HCT116 (cell line): ENCODE measurements around the gene SIAE. TPM values are rescaled to one million over a fixed set of nuclear protein-coding genes. Genes with fewer than 3 reads are reported as not detected.
"Not testable (repeated sequence)": the region's sequence is repeated elsewhere in the genome, so short reads cannot be mapped to it uniquely, and the experiment has no call there.

Experiments
- ATAC-seq: fragments of 200-7000 bp; cut with Tn5 transposase; 2 replicates; pipeline ENCODE4 v1.9.1; 2020; ENCODE audit warnings: mild to moderate bottlenecking, moderate library complexity
- BruUV-seq: library from RNA; stranded (reverse); fragments of 400-500 nt; replicated peaks from 2 replicates; lab custom pipeline; 2021; lab: Mats Ljungman, UMichigan
- CTCF ChIA-PET: fragments of 300-600 bp; sonication (Branson Sonifier 250); formaldehyde crosslinking; loops from one replicate; lab custom pipeline; 2021; ENCODE audit warnings: antibody characterized with exemption; lab: Charles Lee
- POLR2A ChIA-PET: fragments of 300-600, 350-600 bp; sonication (Branson Sonifier 250); formaldehyde crosslinking; loops from one replicate; lab custom pipeline; 2021; ENCODE audit warnings: antibody characterized with exemption; lab: Charles Lee
- RAD21 ChIA-PET, 2 experiments: fragments of 300-600 bp; sonication (Branson Sonifier 250); formaldehyde crosslinking; loops; one replicate each; lab custom pipeline; 2023; ENCODE audit warnings: low total read pairs in 2 of 2; ENCODE audit not compliant: uncharacterized antibody in 2 of 2, unreplicated experiment in 2 of 2, low non-redundant PET in 1 of 2; lab: Charles Lee
- DNase-seq: peaks from one replicate; pipeline ENCODE4 v3.0.0-alpha.2; 2010; ENCODE audit warnings: low read depth, low spot score
- H2AFZ ChIP-seq: fragments of 200-600 bp; shearing (Covaris generic), sonication (generic); 2 replicates; pipeline ENCODE4 v1.6.1; 2017; ENCODE audit warnings: low read depth, mixed run types, mixed read lengths, antibody characterized with exemption, low read length; ENCODE audit not compliant: poor library complexity, severe bottlenecking
- H3K27ac ChIP-seq: 2 replicates; pipeline ENCODE4 v1.5.1; 2012; ENCODE audit warnings: low read depth, low read length
- H3K27me3 ChIP-seq: fragments of 200-600 bp; sonication (generic); 2 replicates; pipeline ENCODE4 v1.6.1; 2016; ENCODE audit warnings: mixed run types, low read length, mixed read lengths; ENCODE audit not compliant: insufficient read depth
- H3K36me3 ChIP-seq, 2 experiments: fragments of 200-500 bp in 1 of 2; fragments of 200-600 bp in 1 of 2; sonication (Bioruptor generic) in 1 of 2; sonication (generic) in 1 of 2; 2 replicates each; pipeline versions ENCODE4 v1.5.1 to v1.6.1; 2014 to 2016; ENCODE audit warnings: low read length in 2 of 2, inconsistent platforms in 1 of 2, mixed read lengths in 1 of 2, mixed run types in 1 of 2; ENCODE audit not compliant: insufficient read depth in 2 of 2, control insufficient read depth in 1 of 2
- H3K4me1 ChIP-seq, 2 experiments: fragments of 200-600 bp in 1 of 2; sonication (generic) in 1 of 2; 2 replicates each; pipeline versions ENCODE4 v1.5.1 to v1.6.1; 2012 to 2017; ENCODE audit warnings: low read length in 2 of 2, inconsistent platforms in 1 of 2, mild to moderate bottlenecking in 1 of 2, mixed read lengths in 1 of 2, mixed run types in 1 of 2, moderate library complexity in 1 of 2; ENCODE audit not compliant: insufficient read depth in 2 of 2, control insufficient read depth in 1 of 2
- H3K4me2 ChIP-seq: fragments of 200-600 bp; sonication (generic); 2 replicates; pipeline ENCODE4 v1.6.1; 2017; ENCODE audit warnings: mixed run types, low read length, mixed read lengths
- H3K4me3 ChIP-seq, 2 experiments: fragments of 200-600 bp in 1 of 2; sonication (generic) in 1 of 2; replicated peaks in 1 of 2; 2 replicates each; pipeline ENCODE4 v1.5.1; 2011 to 2016; ENCODE audit warnings: low read length in 2 of 2, control low read depth in 1 of 2, low read depth in 1 of 2, mild to moderate bottlenecking in 1 of 2, mixed read lengths in 1 of 2, mixed run types in 1 of 2
- H3K79me2 ChIP-seq: fragments of 200-600 bp; sonication (generic); 2 replicates; pipeline ENCODE4 v1.6.1; 2017; ENCODE audit warnings: mild to moderate bottlenecking, mixed run types, low read length, moderate library complexity, mixed read lengths; ENCODE audit not compliant: insufficient read depth
- H3K9ac ChIP-seq: fragments of 200-600 bp; sonication (generic); 2 replicates; pipeline ENCODE4 v1.6.1; 2016; ENCODE audit warnings: low read length, mixed read lengths
- H3K9me2 ChIP-seq: fragments of 200-600 bp; sonication (generic), shearing (Covaris generic); 2 replicates; pipeline ENCODE4 v1.6.1; 2017; ENCODE audit warnings: mixed run types, mild to moderate bottlenecking, moderate library complexity; ENCODE audit not compliant: insufficient read depth
- H3K9me3 ChIP-seq, 2 experiments: fragments of 200-500 bp in 1 of 2; fragments of 200-600 bp in 1 of 2; sonication (Bioruptor generic) in 1 of 2; sonication (generic) in 1 of 2; 2 replicates each; pipeline ENCODE4 v1.6.1; 2014 to 2017; ENCODE audit warnings: low read length in 2 of 2, mixed read lengths in 2 of 2, inconsistent platforms in 1 of 2, low read depth in 1 of 2, mild to moderate bottlenecking in 1 of 2, mixed run types in 1 of 2, moderate library complexity in 1 of 2; ENCODE audit not compliant: control insufficient read depth in 1 of 2, insufficient read depth in 1 of 2
- H4K20me1 ChIP-seq: fragments of 200-600 bp; sonication (generic), shearing (Covaris generic); 2 replicates; pipeline ENCODE4 v1.6.1; 2017; ENCODE audit warnings: mixed run types, mild to moderate bottlenecking, moderate library complexity; ENCODE audit not compliant: insufficient read depth
- ATF3 ChIP-seq: IDR thresholded peaks from 2 replicates; pipeline ENCODE4 v1.6.1; 2012
- CBX3 ChIP-seq: IDR thresholded peaks from 2 replicates; pipeline ENCODE4 v1.6.1; 2012; ENCODE audit warnings: low read depth
- EGR1 ChIP-seq: IDR thresholded peaks from 2 replicates; pipeline ENCODE4 v1.6.1; 2012; ENCODE audit warnings: low read depth
- EZH2 ChIP-seq: fragments of 200-600 bp; sonication (generic); IDR thresholded peaks from 2 replicates; pipeline ENCODE4 v1.6.1; 2017; ENCODE audit warnings: antibody characterized with exemption, mixed run types
- EZH2phosphoT487 ChIP-seq: fragments of 200-600 bp; IDR thresholded peaks from 2 replicates; pipeline ENCODE4 v1.6.1; 2018; ENCODE audit warnings: antibody characterized with exemption, borderline replicate concordance
- JUND ChIP-seq: IDR thresholded peaks from 2 replicates; pipeline ENCODE4 v1.6.1; 2012
- MAX ChIP-seq: IDR thresholded peaks from 2 replicates; pipeline ENCODE4 v1.6.1; 2012
- POLR2AphosphoS5 ChIP-seq: IDR thresholded peaks from 2 replicates; pipeline ENCODE4 v1.6.1; 2011; ENCODE audit warnings: mild to moderate bottlenecking, low read depth, low read length, moderate library complexity
- RAD21 ChIP-seq: IDR thresholded peaks from 2 replicates; pipeline ENCODE4 v1.6.1; 2012; ENCODE audit warnings: low read depth, mild to moderate bottlenecking
- REST ChIP-seq: IDR thresholded peaks from 2 replicates; pipeline ENCODE4 v1.6.1; 2012; ENCODE audit warnings: low read depth
- SIN3A ChIP-seq: IDR thresholded peaks from 2 replicates; pipeline ENCODE4 v1.6.1; 2012; ENCODE audit warnings: low read depth
- SP1 ChIP-seq: IDR thresholded peaks from 2 replicates; pipeline ENCODE4 v1.6.1; 2012; ENCODE audit warnings: low read depth
- SRF ChIP-seq: IDR thresholded peaks from 2 replicates; pipeline ENCODE4 v1.6.1; 2012; ENCODE audit warnings: low read depth
- ZBTB33 ChIP-seq: IDR thresholded peaks from 2 replicates; pipeline ENCODE4 v1.6.1; 2011; ENCODE audit warnings: mild to moderate bottlenecking, low read length, moderate library complexity; ENCODE audit not compliant: insufficient replicate concordance; ENCODE audit errors: extremely low read depth
- ZNF274 ChIP-seq: fragments of 200-500 bp; sonication (Bioruptor generic); IDR thresholded peaks from 2 replicates; pipeline ENCODE4 v1.6.1; 2014; ENCODE audit warnings: mild to moderate bottlenecking, low read depth, low read length, inconsistent platforms
- intact Hi-C: fragments of 100-400 bp; cut with micrococcal nuclease; formaldehyde crosslinking; loops from 2 replicates; pipeline ENCODE4 v1.10.0; 2022
- total RNA-seq: library from RNA; stranded (reverse); gene quantifications from one replicate; pipeline ENCODE4 v1.2.1, GENCODE V29; 2021; ENCODE audit not compliant: unreplicated experiment

Gene SIAE
- total RNA-seq, 1 experiment from 2014 or later, result 39.2 TPM

- no peak for TF ChIP-seq POLR2AphosphoS5
- TF ChIP-seq JUND, result no peak
- TF ChIP-seq EZH2phosphoT487, result no peak
- TF ChIP-seq RAD21, result no peak
- TF ChIP-seq SIN3A, result no peak
- TF ChIP-seq ZBTB33, result no peak
- TF ChIP-seq CBX3, result no peak
- TF ChIP-seq EGR1, result no peak
- no peak for TF ChIP-seq ZNF274
- TF ChIP-seq SP1, result no peak
- TF ChIP-seq REST, result no peak
- TF ChIP-seq ATF3, result no peak
- TF ChIP-seq SRF, result no peak
- no peak for TF ChIP-seq MAX
- no peak for TF ChIP-seq EZH2
- intact Hi-C loops, result no loop called here
- ATAC-seq (no peak), DNase-seq (no peak)
- Histone ChIP-seq H4K20me1 (no peaks in the 10 kb centered on the region), H3K79me2 (no peaks in the 10 kb centered on the region), H2AFZ (no peak overlapping the region), H3K9me3 (no peaks in the 10 kb centered on the region), H3K4me2 (no peak overlapping the region), H3K27me3 (peaks cover 9% of the 10 kb centered on the region; the same call in 1 of the 2 replicates), H3K9me2 (no peaks in the 10 kb centered on the region), H3K4me3 (no peak overlapping the region), H3K9ac (no peak overlapping the region), H3K4me1 (no peaks in the 10 kb centered on the region), H3K36me3 (no peaks in the 10 kb centered on the region), H3K27ac (no peak overlapping the region)
- ChIA-PET CTCF (no interaction called here), RAD21 (no interaction called here), POLR2A (no interaction called here)
- no TSS peak for BruUV-seq
Observed at GRCh38 chr11:124605719-124606118, 67.8 kb downstream of the SIAE start.

- H3K79me2 ChIP-seq, H3K9ac ChIP-seq, H4K20me1 ChIP-seq, H3K36me3 ChIP-seq, H2AFZ ChIP-seq, H3K4me2 ChIP-seq, H3K4me1 ChIP-seq, H3K27ac ChIP-seq, H3K9me3 ChIP-seq, H3K9me2 ChIP-seq, CTCF ChIA-PET, ATAC-seq, BruUV-seq, intact Hi-C loops, DNase-seq, POLR2A ChIA-PET, RAD21 ChIA-PET, H3K4me3 ChIP-seq: not testable (repeated sequence)
- peaks cover 14% of the 10 kb centered on the region for H3K27me3 ChIP-seq
Observed at GRCh38 chr11:124602723-124603122, 70.8 kb downstream of the SIAE start.
